Stimulated activated naive B cell treated with anti-CD40 and anti-IgM and Interleukin-4, amounts not matched to agents 10 μg/mL and 1 μg/mL and 100 μg/mL, for 72 hours (primary cell): ENCODE results near the gene ZNHIT3.
"Not testable (repeated sequence)": the region's sequence is repeated elsewhere in the genome, so short reads cannot be mapped to it uniquely, and the experiment has no call there.

ENCODE experiments used
- ATAC-seq, 2 donors: fragments of 150-1000 bp; cut with Tn5 transposase; replicated peaks; 2 replicates each; pipeline ENCODE4 v1.10.0; 2021; ENCODE audit warnings: moderate library complexity in 1 of 2
- DNase-seq: peaks from one replicate; pipeline ENCODE4 v3.0.0; 2021
- H3K27ac Mint-ChIP-seq: one replicate; pipeline ENCODE4 v1.8.0; 2022; ENCODE audit warnings: mild to moderate bottlenecking, mixed read lengths
- H3K27me3 Mint-ChIP-seq, 2 donors: one replicate each; pipeline ENCODE4 v1.8.0; 2022; ENCODE audit warnings: mixed read lengths in 2 of 2
- H3K36me3 Mint-ChIP-seq, 2 donors: one replicate each; pipeline ENCODE4 v1.8.0; 2022; ENCODE audit warnings: mixed read lengths in 2 of 2, mild to moderate bottlenecking in 1 of 2
- H3K4me1 Mint-ChIP-seq, 2 donors: one replicate each; pipeline ENCODE4 v1.8.0; 2022; ENCODE audit warnings: mixed read lengths in 2 of 2, mild to moderate bottlenecking in 1 of 2
- H3K4me3 Mint-ChIP-seq, 2 donors: one replicate each; pipeline ENCODE4 v1.8.0; 2022; ENCODE audit warnings: mild to moderate bottlenecking in 2 of 2, mixed read lengths in 2 of 2, moderate library complexity in 1 of 2
- H3K9me3 Mint-ChIP-seq, 2 donors: one replicate each; pipeline ENCODE4 v1.8.0; 2022; ENCODE audit warnings: mixed read lengths in 2 of 2, mild to moderate bottlenecking in 1 of 2

The ZNHIT3 gene

DNA sequence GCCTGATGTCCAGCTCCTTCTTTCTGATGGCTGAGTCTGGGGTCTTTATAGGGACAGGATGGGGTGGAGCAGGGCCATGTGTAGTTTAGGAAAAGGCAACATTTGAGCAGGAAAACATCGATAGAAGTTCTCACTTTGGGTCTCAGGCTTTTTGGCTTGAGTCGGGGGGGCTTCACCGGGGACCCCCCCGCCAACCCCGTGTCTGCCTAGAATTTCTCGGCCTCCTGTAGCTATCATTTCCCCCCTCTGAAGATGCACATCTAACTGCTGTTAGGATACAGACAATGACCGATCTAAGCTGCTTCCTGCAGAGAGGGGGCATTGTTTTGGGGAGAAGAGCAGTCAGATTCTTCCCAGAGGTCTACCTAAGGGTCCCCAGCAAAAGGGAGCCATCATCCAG is 16.7 kb upstream of the ZNHIT3 start:
- no peak for DNase-seq
- no peaks in the 10 kb centered on the region for H3K9me3 Mint-ChIP-seq
- no peak for ATAC-seq

GRCh38 chr17:36470499-36470898 is 16.0 kb upstream of the ZNHIT3 start:
- ATAC-seq = peak; percentile 70 to 78

More for the DNA sequence above, 16.7 kb upstream of the ZNHIT3 start:
- no peak overlapping the region for H3K4me3 Mint-ChIP-seq
- peaks cover 11 to 20% of the 10 kb centered on the region in 2 donors for H3K4me1 Mint-ChIP-seq
- H3K27ac Mint-ChIP-seq = no peak overlapping the region
- H3K36me3 Mint-ChIP-seq = no peaks in the 10 kb centered on the region
- peaks cover 36 to 54% of the 10 kb centered on the region in 2 donors for H3K27me3 Mint-ChIP-seq

GRCh38 chr17:36474571-36474970 is 11.9 kb upstream of the ZNHIT3 start:
- Mint-ChIP-seq H3K4me3 (no peak overlapping the region), H3K9me3 (no peaks in the 10 kb centered on the region), H3K4me1 (peaks cover 8 to 13% of the 10 kb centered on the region in 2 donors), H3K36me3 (peaks cover 0 to 2% of the 10 kb centered on the region in 2 donors), H3K27me3 (peaks cover 44 to 52% of the 10 kb centered on the region in 2 donors), H3K27ac (no peak overlapping the region)
- ATAC-seq (no peak), DNase-seq (no peak)

More at GRCh38 chr17:36470499-36470898, 16.0 kb upstream of the ZNHIT3 start:
- no peak for DNase-seq
- peaks cover 0 to 2% of the 10 kb centered on the region in 2 donors for H3K36me3 Mint-ChIP-seq
- H3K9me3 Mint-ChIP-seq = no peaks in the 10 kb centered on the region
- H3K4me3 Mint-ChIP-seq = no peak overlapping the region
- peaks cover 11 to 20% of the 10 kb centered on the region in 2 donors for H3K4me1 Mint-ChIP-seq
- peaks cover 36 to 54% of the 10 kb centered on the region in 2 donors for H3K27me3 Mint-ChIP-seq
- no peak overlapping the region for H3K27ac Mint-ChIP-seq

- no peak for ATAC-seq
- Mint-ChIP-seq H3K9me3 (no peaks in the 10 kb centered on the region), H3K27me3 (peaks cover 46 to 53% of the 10 kb centered on the region in 2 donors)
These were observed 11.0 kb upstream of the ZNHIT3 start for GRCh38 chr17:36475346-36475970.

GRCh38 chr17:36481829-36482228 is 4.7 kb upstream of the ZNHIT3 start:
- Mint-ChIP-seq H3K4me3 (peak overlapping the region in 1 of 2 donors; percentile 2), H3K36me3 (peaks cover 2% of the 10 kb centered on the region in 2 donors), H3K4me1 (peaks cover 13 to 35% of the 10 kb centered on the region in 2 donors), H3K27me3 (peaks cover 35 to 44% of the 10 kb centered on the region in 2 donors), H3K27ac (no peak overlapping the region), H3K9me3 (no peaks in the 10 kb centered on the region)
- no peak for ATAC-seq
- no peak for DNase-seq

More at GRCh38 chr17:36475346-36475970, 11.0 kb upstream of the ZNHIT3 start:
- Mint-ChIP-seq H3K27ac (no peak overlapping the region), H3K36me3 (peaks cover 0 to 2% of the 10 kb centered on the region in 2 donors), H3K4me3 (no peak overlapping the region), H3K4me1 (peaks cover 6% of the 10 kb centered on the region in 2 donors)
- DNase-seq = no peak

- DNase-seq = peak; percentile 79
- no peaks in the 10 kb centered on the region for H3K9me3 Mint-ChIP-seq
- peak; percentile 69 to 72 for ATAC-seq
- H3K27ac Mint-ChIP-seq = peak overlapping the region; percentile 72
- peak overlapping the region; percentile 72 to 75 for H3K4me3 Mint-ChIP-seq
- H3K36me3 Mint-ChIP-seq = peaks cover 2% of the 10 kb centered on the region in 2 donors
- H3K4me1 Mint-ChIP-seq = peaks cover 15 to 43% of the 10 kb centered on the region in 2 donors
- H3K27me3 Mint-ChIP-seq = peaks cover 25 to 34% of the 10 kb centered on the region in 2 donors
These were observed 3.6 kb upstream of the ZNHIT3 start for GRCh38 chr17:36482611-36483504.

DNA sequence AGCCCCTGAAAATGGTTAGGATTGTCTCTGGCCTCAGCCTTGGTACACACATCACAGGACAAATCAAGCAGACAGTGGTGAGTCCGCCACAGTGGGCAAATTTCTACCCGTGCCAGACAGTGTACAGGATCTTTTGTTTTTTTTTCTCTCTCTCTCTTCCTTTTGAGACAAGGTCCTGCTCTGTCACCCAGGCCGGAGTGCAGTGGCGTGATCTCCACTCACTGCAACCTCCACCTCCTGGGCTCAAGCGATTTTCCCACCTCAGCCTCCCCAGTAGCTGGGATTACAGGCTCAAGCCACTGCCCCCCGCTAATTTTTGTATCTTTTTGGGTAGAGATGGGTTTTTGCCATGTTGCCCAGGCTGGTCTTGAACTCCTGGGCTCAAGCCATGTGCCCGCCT is 2.5 kb upstream of the ZNHIT3 start:
- H3K4me3 Mint-ChIP-seq, H3K9me3 Mint-ChIP-seq, H3K36me3 Mint-ChIP-seq, ATAC-seq, DNase-seq, H3K27ac Mint-ChIP-seq: not testable (repeated sequence)
- H3K27me3 Mint-ChIP-seq = peaks cover 24 to 34% of the 10 kb centered on the region in 2 donors
- H3K4me1 Mint-ChIP-seq = peaks cover 19 to 52% of the 10 kb centered on the region in 2 donors

DNA sequence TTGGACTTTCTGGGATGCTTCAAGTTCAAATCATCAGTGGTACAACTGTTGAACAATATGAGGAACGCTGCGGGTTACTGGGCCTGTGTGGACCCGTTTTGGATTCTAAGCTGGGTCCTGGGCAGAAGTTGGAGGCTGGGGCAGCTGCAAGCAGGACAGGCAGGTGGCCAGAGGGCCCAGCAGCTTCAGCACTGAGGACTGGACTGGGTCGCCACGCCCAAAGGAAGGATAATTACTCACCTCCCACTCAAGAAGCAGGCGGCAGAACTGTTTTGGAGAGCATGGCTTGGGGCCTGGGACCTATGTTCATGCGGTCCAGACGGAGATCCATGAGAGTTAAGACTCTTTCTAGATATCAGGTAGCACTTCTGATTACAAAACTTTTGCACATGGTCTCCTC is 1.5 kb upstream of the ZNHIT3 start:
- H3K27ac Mint-ChIP-seq = peak overlapping the region; percentile 99

DNA sequence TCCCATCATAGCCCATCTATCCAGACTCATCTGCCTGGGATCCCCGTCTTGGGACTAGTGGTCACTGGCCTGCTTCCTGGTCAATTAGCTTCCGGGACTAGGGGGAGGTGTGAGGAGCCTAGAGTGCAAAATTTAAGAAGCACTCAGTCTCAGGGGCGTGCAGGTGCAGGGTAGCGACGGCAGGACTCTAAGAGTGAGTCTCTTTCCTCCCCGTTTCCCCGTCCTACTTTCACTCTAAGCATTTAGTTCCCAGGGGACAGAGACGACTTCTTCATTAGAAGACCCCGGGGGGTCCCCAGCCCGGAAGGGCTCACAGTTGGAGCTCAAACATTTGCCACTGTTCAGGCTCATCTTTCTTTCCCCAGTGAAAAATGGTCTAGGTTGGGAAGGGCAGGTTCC is 677 bp upstream of the ZNHIT3 start:
- H3K9me3 Mint-ChIP-seq = no peaks in the 10 kb centered on the region
- H3K4me1 Mint-ChIP-seq = peaks cover 27 to 63% of the 10 kb centered on the region in 2 donors
- peaks cover 18 to 27% of the 10 kb centered on the region in 2 donors for H3K27me3 Mint-ChIP-seq
- H3K4me3 Mint-ChIP-seq = peak overlapping the region; percentile 98 to 100
- ATAC-seq (peak; percentile 37 to 50), DNase-seq (peak; percentile 18)
- H3K36me3 Mint-ChIP-seq = peaks cover 15 to 17% of the 10 kb centered on the region in 2 donors
- peak overlapping the region; percentile 99 for H3K27ac Mint-ChIP-seq

More for the DNA sequence above, 1.5 kb upstream of the ZNHIT3 start:
- Mint-ChIP-seq H3K4me1 (peaks cover 25 to 58% of the 10 kb centered on the region in 2 donors), H3K36me3 (peaks cover 11 to 13% of the 10 kb centered on the region in 2 donors), H3K4me3 (peak overlapping the region; percentile 98 to 100), H3K27me3 (peaks cover 19 to 33% of the 10 kb centered on the region in 2 donors), H3K9me3 (no peaks in the 10 kb centered on the region)
- DNase-seq = no peak
- no peak for ATAC-seq

GRCh38 chr17:36493956-36494355 is 7.5 kb downstream of the ZNHIT3 start:
- Mint-ChIP-seq H3K4me3 (no peak overlapping the region), H3K36me3 (peaks cover 48 to 63% of the 10 kb centered on the region in 2 donors), H3K27me3 (no peaks in the 10 kb centered on the region), H3K4me1 (peaks cover 19 to 22% of the 10 kb centered on the region in 2 donors), H3K9me3 (no peaks in the 10 kb centered on the region), H3K27ac (no peak overlapping the region)
- no peak for ATAC-seq
- no peak for DNase-seq

DNA sequence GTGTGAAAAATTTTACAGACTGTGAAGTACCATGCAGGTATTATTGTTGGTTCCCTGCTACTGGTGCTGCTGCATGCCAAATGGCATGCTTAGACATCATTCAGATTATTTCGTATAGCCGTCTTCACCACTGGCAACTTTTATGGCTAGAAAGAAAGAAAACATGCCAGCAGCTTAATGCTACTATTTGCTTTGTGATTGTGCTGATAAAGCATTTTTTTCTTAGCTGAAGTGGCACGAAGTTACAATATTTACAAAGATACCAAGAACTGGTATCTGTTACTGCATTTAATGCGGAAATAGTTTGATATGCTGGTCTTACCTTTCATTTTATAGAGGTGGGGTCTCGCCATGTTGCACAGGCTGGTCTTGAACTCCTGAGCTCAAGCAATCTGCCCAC is 8.2 kb downstream of the ZNHIT3 start:
- H3K9me3 Mint-ChIP-seq = no peaks in the 10 kb centered on the region
- H3K27ac Mint-ChIP-seq = no peak overlapping the region
- peaks cover 44 to 64% of the 10 kb centered on the region in 2 donors for H3K36me3 Mint-ChIP-seq
- H3K4me1 Mint-ChIP-seq = peaks cover 14 to 16% of the 10 kb centered on the region in 2 donors
- H3K27me3 Mint-ChIP-seq = no peaks in the 10 kb centered on the region
- ATAC-seq (no peak), DNase-seq (no peak)
- no peak overlapping the region for H3K4me3 Mint-ChIP-seq

DNA sequence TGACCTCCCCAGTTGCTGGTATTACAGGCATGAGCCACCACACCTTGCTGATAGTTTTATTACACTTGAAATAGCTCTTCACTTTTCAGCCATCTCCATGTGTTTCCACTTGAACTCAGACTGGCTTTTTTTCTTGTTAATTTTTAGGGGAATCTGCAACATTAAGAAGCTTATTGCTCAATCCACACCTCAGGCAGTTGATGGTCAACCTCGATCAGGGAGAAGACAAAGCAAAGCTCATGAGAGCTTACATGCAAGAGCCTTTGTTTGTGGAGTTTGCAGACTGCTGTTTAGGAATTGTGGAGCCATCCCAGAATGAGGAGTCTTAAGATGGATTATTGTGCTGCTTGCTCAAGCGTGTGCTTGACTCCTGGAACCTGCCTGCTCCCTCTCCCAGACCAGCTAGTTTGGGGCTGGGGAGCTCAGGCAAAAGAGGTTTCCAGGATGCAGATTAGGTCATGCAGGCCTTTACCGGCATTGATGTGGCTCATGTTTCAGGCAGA is 8.6 kb downstream of the ZNHIT3 start:
- H3K9me3 Mint-ChIP-seq = no peaks in the 10 kb centered on the region
- H3K4me1 Mint-ChIP-seq = peaks cover 11 to 14% of the 10 kb centered on the region in 2 donors
- H3K27me3 Mint-ChIP-seq = no peaks in the 10 kb centered on the region
- ATAC-seq (no peak), DNase-seq (no peak)
- H3K36me3 Mint-ChIP-seq = peaks cover 40 to 60% of the 10 kb centered on the region in 2 donors
- H3K4me3 Mint-ChIP-seq = no peak overlapping the region
- peak overlapping the region; percentile 37 for H3K27ac Mint-ChIP-seq

DNA sequence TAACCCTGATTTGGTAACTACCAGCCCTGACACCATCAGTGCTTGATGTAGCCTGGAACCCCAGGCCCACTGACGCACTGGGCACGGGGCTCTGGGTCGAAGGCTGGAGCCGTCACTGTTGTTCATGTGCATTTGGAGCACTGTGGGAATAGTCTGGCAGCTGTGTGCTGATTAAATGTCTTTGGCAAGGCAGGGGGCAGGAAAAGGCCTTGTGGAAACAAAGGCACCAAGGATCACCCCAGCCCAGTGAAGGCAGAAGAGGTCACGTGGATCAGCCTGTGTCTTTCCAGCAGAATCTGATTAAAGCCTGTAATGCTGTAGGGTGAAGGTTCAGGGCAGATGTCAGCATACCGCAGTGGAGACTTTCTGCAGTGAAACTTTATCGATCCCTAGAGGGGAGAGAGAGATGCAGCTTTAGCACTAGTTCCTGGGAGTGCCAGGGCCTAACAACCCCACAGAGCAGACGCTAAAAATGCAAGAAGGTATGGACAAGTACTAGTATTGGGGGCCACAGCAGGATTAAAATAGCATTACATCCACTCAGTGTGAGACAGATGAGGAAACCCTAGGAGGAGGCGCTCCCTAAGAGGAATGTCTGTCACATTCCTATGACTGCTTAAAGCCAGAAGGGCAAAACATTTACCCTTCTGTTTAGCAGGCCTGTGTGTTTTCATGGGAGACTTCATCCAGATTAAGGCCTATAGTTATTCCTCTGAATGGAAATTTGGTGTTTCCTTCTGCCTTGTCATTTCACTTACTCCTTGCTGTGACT is 9.7 kb downstream of the ZNHIT3 start:
- Mint-ChIP-seq H3K36me3 (peaks cover 39 to 64% of the 10 kb centered on the region in 2 donors), H3K9me3 (no peaks in the 10 kb centered on the region), H3K4me3 (no peak overlapping the region), H3K4me1 (peaks cover 6 to 7% of the 10 kb centered on the region in 2 donors), H3K27me3 (no peaks in the 10 kb centered on the region), H3K27ac (peak overlapping the region; percentile 62)
- DNase-seq (no peak), ATAC-seq (no peak)

GRCh38 chr17:36498155-36498554 is 11.7 kb downstream of the ZNHIT3 start:
- Mint-ChIP-seq H3K27me3 (no peaks in the 10 kb centered on the region), H3K4me1 (no peaks in the 10 kb centered on the region), H3K4me3 (no peak overlapping the region), H3K9me3 (no peaks in the 10 kb centered on the region), H3K36me3 (peaks cover 37 to 62% of the 10 kb centered on the region in 2 donors), H3K27ac (no peak overlapping the region)
- DNase-seq (no peak), ATAC-seq (no peak)
